Measurements from ENCODE around the gene RASGRF2. TPM values are rescaled to one million over a fixed set of nuclear protein-coding genes. Genes with fewer than 3 reads are reported as not detected.

The RASGRF2 gene
- total RNA-seq, 1 donor from 2014 or later, result 0.92 TPM

DNA sequence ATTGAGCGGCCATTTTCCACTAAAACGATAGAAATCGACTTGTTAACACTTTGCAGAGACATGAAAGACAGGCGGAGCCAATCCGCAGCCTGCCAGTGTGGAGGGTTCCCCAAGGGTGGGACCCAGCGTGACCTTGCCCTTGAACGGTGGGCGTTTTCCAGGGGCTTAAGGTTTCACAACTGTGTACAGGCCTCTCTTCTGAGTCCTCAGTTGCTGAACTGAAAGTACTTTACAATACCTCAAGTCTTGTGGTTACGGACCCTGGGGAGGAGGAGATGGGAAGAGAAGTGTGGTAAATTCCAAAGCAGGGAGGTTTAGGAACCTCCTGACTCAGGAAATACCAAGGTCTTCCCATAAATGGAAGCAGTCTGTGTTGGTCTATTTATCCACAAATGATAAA lies 204.8 kb downstream of the RASGRF2 start:
- peak overlapping the region; percentile 79 for H3K27ac Mint-ChIP-seq (ENCODE audit: unreplicated experiment)

GRCh38 chr5:81165493-81166119 lies 205.4 kb downstream of the RASGRF2 start:
- H3K4me1 Mint-ChIP-seq (ENCODE audit: low read depth), result peaks cover 24% of the 10 kb centered on the region
- H3K4me3 Mint-ChIP-seq (ENCODE audit: unreplicated experiment), result no peak overlapping the region
- no peaks in the 10 kb centered on the region for H3K36me3 Mint-ChIP-seq (ENCODE audit: low read depth)
- H3K9me3 Mint-ChIP-seq (ENCODE audit: low read depth), result no peaks in the 10 kb centered on the region
- no peaks in the 10 kb centered on the region for H3K27me3 Mint-ChIP-seq (ENCODE audit: low read depth)
- peak overlapping the region; percentile 79 for H3K27ac Mint-ChIP-seq (ENCODE audit: unreplicated experiment)
- TF ChIP-seq CTCF (IDR thresholded peaks at IDR 0.05), result peak; percentile 80
- DNase-seq (ENCODE audit: low spot score), result no peak

More for the DNA sequence above, 204.8 kb downstream of the RASGRF2 start:
- Mint-ChIP-seq H3K9me3 (ENCODE audit: low read depth) (no peaks in the 10 kb centered on the region), H3K27me3 (ENCODE audit: low read depth) (no peaks in the 10 kb centered on the region), H3K4me1 (ENCODE audit: low read depth) (peaks cover 24% of the 10 kb centered on the region), H3K36me3 (ENCODE audit: low read depth) (no peaks in the 10 kb centered on the region), H3K4me3 (ENCODE audit: unreplicated experiment) (peak overlapping the region; percentile 17)
- TF ChIP-seq CTCF (IDR thresholded peaks at IDR 0.05), result no peak
- no peak for DNase-seq (ENCODE audit: low spot score)

GRCh38 chr5:81166430-81166829 lies 206.3 kb downstream of the RASGRF2 start:
- Mint-ChIP-seq H3K4me1 (ENCODE audit: low read depth) (peaks cover 24% of the 10 kb centered on the region), H3K27ac (ENCODE audit: unreplicated experiment) (no peak overlapping the region), H3K27me3 (ENCODE audit: low read depth) (no peaks in the 10 kb centered on the region), H3K36me3 (ENCODE audit: low read depth) (no peaks in the 10 kb centered on the region), H3K9me3 (ENCODE audit: low read depth) (no peaks in the 10 kb centered on the region), H3K4me3 (ENCODE audit: unreplicated experiment) (no peak overlapping the region)
- no peak for TF ChIP-seq CTCF (IDR thresholded peaks at IDR 0.05)
- DNase-seq (ENCODE audit: low spot score), result no peak

DNA sequence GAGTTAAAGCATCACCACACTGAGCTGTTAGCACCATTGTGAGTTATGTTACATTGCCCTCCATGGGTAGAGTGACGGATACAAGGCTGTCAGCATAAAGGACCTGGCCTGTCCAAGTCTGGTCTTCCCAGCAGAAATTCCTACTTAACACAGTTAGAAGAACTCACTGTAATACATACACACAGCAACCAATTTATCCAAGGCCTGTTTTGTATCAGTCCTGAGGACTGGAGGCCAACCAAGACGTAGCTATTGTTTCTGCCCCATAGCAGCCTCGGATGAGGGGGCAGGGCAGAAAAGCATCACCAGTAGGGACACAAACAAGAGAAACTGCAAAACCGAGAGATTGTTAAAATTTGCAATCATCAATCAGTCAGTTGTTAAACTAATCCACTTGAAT lies 206.9 kb downstream of the RASGRF2 start:
- TF ChIP-seq CTCF (IDR thresholded peaks at IDR 0.05), result no peak
- Mint-ChIP-seq H3K9me3 (ENCODE audit: low read depth) (no peaks in the 10 kb centered on the region), H3K4me3 (ENCODE audit: unreplicated experiment) (no peak overlapping the region), H3K36me3 (ENCODE audit: low read depth) (no peaks in the 10 kb centered on the region), H3K27me3 (ENCODE audit: low read depth) (no peaks in the 10 kb centered on the region), H3K27ac (ENCODE audit: unreplicated experiment) (no peak overlapping the region), H3K4me1 (ENCODE audit: low read depth) (peaks cover 24% of the 10 kb centered on the region)
- no peak for DNase-seq (ENCODE audit: low spot score)

- Mint-ChIP-seq H3K27me3 (ENCODE audit: low read depth) (no peaks in the 10 kb centered on the region), H3K4me3 (ENCODE audit: unreplicated experiment) (no peak overlapping the region), H3K27ac (ENCODE audit: unreplicated experiment) (no peak overlapping the region), H3K9me3 (ENCODE audit: low read depth) (no peaks in the 10 kb centered on the region), H3K36me3 (ENCODE audit: low read depth) (no peaks in the 10 kb centered on the region), H3K4me1 (ENCODE audit: low read depth) (peaks cover 24% of the 10 kb centered on the region)
- no peak for TF ChIP-seq CTCF (IDR thresholded peaks at IDR 0.05)
- DNase-seq (ENCODE audit: low spot score), result no peak
Measured at GRCh38 chr5:81167544-81167943, 207.4 kb downstream of the RASGRF2 start.
